Measurements from ENCODE around the gene ERI3. TPM values are rescaled to one million over a fixed set of nuclear protein-coding genes. Genes with fewer than 3 reads are reported as not detected.

ERI3 gene
- total and polyA plus RNA-seq, 2 of the 4 experiments (the other 2 are of a cell fraction), result 56.6 to 70.9 TPM

DNA sequence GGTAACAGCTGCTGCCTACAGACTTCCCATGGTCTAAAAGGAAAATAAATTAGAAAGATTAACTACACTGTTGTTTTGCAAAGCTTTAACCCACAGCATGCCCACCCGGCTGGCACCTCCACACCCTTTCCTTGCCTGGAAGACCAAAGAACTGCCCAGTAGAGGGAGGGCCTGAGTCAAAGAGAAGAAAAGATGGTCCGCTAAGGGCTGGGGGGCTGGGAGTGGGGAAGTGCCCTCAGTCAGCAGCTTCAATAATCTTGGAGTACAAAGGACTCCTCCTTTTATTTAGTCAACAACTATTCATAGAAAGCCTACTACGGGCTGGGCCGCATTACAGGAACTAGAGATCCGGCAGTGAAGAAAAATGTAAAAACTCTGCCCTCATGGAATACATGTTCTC, 40.6 kb downstream of the ERI3 start:
- H3K9me3 ChIP-seq (ENCODE audit: control insufficient read depth, insufficient read depth, low read length), result no peaks in the 10 kb centered on the region
- H3K79me1 ChIP-seq (ENCODE audit: low read depth in 1 of 2, low read length in 2 of 2), result peaks cover 0 to 7% of the 10 kb centered on the region in 2 experiments; a peak in 3 of 4 replicates
- no peak overlapping the region for H3K27ac ChIP-seq (ENCODE audit: insufficient read depth, low read length)
- H3K36me3 ChIP-seq (ENCODE audit: control insufficient read depth, insufficient read depth, low read length), result peaks cover 42% of the 10 kb centered on the region
- in situ Hi-C loops (cut with MboI; ENCODE audit: low sequenced_read_pairs) (no loop called here), dilution Hi-C loops (cut with HindIII; ENCODE audit: low sequenced_read_pairs, unreplicated experiment) (no loop called here), intact Hi-C loops (cut with micrococcal nuclease) (loop anchor here (10.0 kb wide), 1 partner anchor 310 kb away; no protein-coding TSS in a partner anchor)
- H3K23ac ChIP-seq (ENCODE audit: low read depth, low read length), result no peak overlapping the region
- no peak overlapping the region for H3K4me2 ChIP-seq (ENCODE audit: low read depth, low read length)
- no peak overlapping the region for H3K14ac ChIP-seq (replicated peaks; ENCODE audit: low read depth, low read length)
- H2AFZ ChIP-seq (replicated peaks; ENCODE audit: low read length, poor library complexity), result no peak overlapping the region
- CTCF ChIA-PET, result no interaction called here
- POLR2A ChIA-PET (ENCODE audit: unreplicated experiment), result no interaction called here
- H4K20me1 ChIP-seq (ENCODE audit: insufficient read depth, low read length), result peaks cover 7% of the 10 kb centered on the region
- DNase-seq (no peak), ATAC-seq (ENCODE audit: low read depth) (no peak)
- TF ChIP-seq, protein P1, sequence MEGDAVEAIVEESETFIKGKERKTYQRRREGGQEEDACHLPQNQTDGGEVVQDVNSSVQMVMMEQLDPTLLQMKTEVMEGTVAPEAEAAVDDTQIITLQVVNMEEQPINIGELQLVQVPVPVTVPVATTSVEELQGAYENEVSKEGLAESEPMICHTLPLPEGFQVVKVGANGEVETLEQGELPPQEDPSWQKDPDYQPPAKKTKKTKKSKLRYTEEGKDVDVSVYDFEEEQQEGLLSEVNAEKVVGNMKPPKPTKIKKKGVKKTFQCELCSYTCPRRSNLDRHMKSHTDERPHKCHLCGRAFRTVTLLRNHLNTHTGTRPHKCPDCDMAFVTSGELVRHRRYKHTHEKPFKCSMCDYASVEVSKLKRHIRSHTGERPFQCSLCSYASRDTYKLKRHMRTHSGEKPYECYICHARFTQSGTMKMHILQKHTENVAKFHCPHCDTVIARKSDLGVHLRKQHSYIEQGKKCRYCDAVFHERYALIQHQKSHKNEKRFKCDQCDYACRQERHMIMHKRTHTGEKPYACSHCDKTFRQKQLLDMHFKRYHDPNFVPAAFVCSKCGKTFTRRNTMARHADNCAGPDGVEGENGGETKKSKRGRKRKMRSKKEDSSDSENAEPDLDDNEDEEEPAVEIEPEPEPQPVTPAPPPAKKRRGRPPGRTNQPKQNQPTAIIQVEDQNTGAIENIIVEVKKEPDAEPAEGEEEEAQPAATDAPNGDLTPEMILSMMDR (conservative IDR thresholded peaks at IDR 0.05; ENCODE audit: low read depth, low read length), result 0 out of 2 replicates have a peak, but pooled peaks have one; percentile 11
- TF ChIP-seq, protein P2, sequence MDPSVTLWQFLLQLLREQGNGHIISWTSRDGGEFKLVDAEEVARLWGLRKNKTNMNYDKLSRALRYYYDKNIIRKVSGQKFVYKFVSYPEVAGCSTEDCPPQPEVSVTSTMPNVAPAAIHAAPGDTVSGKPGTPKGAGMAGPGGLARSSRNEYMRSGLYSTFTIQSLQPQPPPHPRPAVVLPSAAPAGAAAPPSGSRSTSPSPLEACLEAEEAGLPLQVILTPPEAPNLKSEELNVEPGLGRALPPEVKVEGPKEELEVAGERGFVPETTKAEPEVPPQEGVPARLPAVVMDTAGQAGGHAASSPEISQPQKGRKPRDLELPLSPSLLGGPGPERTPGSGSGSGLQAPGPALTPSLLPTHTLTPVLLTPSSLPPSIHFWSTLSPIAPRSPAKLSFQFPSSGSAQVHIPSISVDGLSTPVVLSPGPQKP (IDR thresholded peaks at IDR 0.05; ENCODE audit: borderline replicate concordance, low read depth, low read length), result no peak
- no peak overlapping the region for H3K18ac ChIP-seq (ENCODE audit: low read depth, low read length)
- no peak overlapping the region for H4K91ac ChIP-seq (ENCODE audit: insufficient read depth, low read depth, low read length)
- H3K9me1 ChIP-seq (ENCODE audit: insufficient read depth, low read length), result peaks cover 5% of the 10 kb centered on the region; the same call in 1 of the 2 replicates
- no peak overlapping the region for H2BK20ac ChIP-seq (ENCODE audit: low read depth, low read length)
- no peak overlapping the region for H3K4me3 ChIP-seq (ENCODE audit: insufficient read depth, low read depth, low read length)
- H3K27me3 ChIP-seq (ENCODE audit: control insufficient read depth, insufficient read depth, low read length), result no peaks in the 10 kb centered on the region
- H2AK5ac ChIP-seq (ENCODE audit: low read depth, low read length), result no peak overlapping the region
- no TSS peak for BruUV-seq (replicated peaks)
- no peaks in the 10 kb centered on the region for H3K4me1 ChIP-seq (ENCODE audit: control insufficient read depth, insufficient read depth, low read length)
- H3K4ac ChIP-seq (ENCODE audit: low read depth, low read length), result no peak overlapping the region
- H2BK15ac ChIP-seq (ENCODE audit: low read depth, low read length), result no peak overlapping the region
- H4K5ac ChIP-seq (ENCODE audit: low read depth, low read length), result no peak overlapping the region
- no peak overlapping the region for H3K9ac ChIP-seq (ENCODE audit: low read depth, low read length)
- 100% methylated on average over 1 of the region's 5 CpGs; no CpG with 5 or more reads in 1 of the 2 experiments for WGBS, 2 experiments (ENCODE audit: extremely low coverage in 2 of 2, insufficient read length in 1 of 2)
- H2AK9ac ChIP-seq (replicated peaks; ENCODE audit: low read depth, low read length, poor library complexity), result no peak overlapping the region
- no peak overlapping the region for H2BK120ac ChIP-seq (ENCODE audit: low read depth, low read length)
- no peak overlapping the region for H3K56ac ChIP-seq (ENCODE audit: extremely low read depth, insufficient read depth, low read length)
- no peak overlapping the region for H2BK5ac ChIP-seq (ENCODE audit: low read depth, low read length, poor library complexity, severe bottlenecking)
- H4K8ac ChIP-seq (ENCODE audit: low read depth in 2 of 2, low read length in 2 of 2), result no peak overlapping the region

Data from IMR-90 (cell line).